ENCODE measurements around the gene ILF2. TPM values are rescaled to one million over a fixed set of nuclear protein-coding genes. Genes with fewer than 3 reads are reported as not detected.
A peak's percentile ranks its signal among the peaks of the same experiment; 100 is the strongest.

Gene ILF2
- total RNA-seq, 4 donors from 2014 or later: 110 to 138 (median 117) TPM

DNA sequence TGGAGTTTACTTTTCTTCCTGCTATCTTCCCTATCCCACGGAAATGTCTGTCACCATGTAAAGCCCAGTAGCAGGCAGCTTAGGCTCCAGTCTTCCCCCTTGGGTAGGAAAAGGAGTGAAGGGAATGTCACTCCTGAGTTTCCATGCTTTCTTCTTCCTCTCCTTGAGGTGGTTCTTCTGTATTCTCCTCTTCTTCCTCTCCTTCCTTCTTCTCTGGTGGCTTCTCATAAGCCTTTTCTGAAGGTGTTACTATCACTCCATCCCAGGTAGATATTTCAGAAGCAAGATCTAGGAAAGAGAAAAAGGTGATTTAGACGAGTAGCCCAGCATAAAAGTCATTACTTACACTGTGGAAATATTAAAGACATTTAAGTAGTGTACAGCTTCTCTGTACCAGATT lies 8.5 kb downstream of the ILF2 start:
- peak overlapping the region in 1 of 4 donors; percentile 5 for H3K27ac ChIP-seq
- intact Hi-C loops (cut with DNase I; ENCODE audit: low total_unique reads): no loop called here
- H3K4me1 ChIP-seq: peaks cover 10 to 15% of the 10 kb centered on the region in 2 donors
- DNase-seq: no peak
- no peak overlapping the region for H3K4me3 ChIP-seq
- ATAC-seq: no peak
- H3K36me3 ChIP-seq: peaks cover 9 to 67% of the 10 kb centered on the region in 2 donors
- H3K27me3 ChIP-seq: no peaks in the 10 kb centered on the region
- TF ChIP-seq, protein P1, sequence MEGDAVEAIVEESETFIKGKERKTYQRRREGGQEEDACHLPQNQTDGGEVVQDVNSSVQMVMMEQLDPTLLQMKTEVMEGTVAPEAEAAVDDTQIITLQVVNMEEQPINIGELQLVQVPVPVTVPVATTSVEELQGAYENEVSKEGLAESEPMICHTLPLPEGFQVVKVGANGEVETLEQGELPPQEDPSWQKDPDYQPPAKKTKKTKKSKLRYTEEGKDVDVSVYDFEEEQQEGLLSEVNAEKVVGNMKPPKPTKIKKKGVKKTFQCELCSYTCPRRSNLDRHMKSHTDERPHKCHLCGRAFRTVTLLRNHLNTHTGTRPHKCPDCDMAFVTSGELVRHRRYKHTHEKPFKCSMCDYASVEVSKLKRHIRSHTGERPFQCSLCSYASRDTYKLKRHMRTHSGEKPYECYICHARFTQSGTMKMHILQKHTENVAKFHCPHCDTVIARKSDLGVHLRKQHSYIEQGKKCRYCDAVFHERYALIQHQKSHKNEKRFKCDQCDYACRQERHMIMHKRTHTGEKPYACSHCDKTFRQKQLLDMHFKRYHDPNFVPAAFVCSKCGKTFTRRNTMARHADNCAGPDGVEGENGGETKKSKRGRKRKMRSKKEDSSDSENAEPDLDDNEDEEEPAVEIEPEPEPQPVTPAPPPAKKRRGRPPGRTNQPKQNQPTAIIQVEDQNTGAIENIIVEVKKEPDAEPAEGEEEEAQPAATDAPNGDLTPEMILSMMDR (IDR thresholded peaks at IDR 0.05 in 4 of 5, conservative IDR thresholded peaks at IDR 0.05 in 1 of 5): no peak
- no peak for TF ChIP-seq POLR2A (IDR thresholded peaks at IDR 0.05)
- no peaks in the 10 kb centered on the region for H3K9me3 ChIP-seq
- in situ Hi-C loops (cut with MboI; ENCODE audit: low sequenced_read_pairs in 4 of 4): loop anchor here in 2 of 4 donors (25.0 kb wide), 1 partner anchor 325 kb away; the partner anchor contains the start of genes JTB (in 2 of the 2), RAB13 (in 2 of the 2) and RPS27 (in 2 of the 2)

DNA sequence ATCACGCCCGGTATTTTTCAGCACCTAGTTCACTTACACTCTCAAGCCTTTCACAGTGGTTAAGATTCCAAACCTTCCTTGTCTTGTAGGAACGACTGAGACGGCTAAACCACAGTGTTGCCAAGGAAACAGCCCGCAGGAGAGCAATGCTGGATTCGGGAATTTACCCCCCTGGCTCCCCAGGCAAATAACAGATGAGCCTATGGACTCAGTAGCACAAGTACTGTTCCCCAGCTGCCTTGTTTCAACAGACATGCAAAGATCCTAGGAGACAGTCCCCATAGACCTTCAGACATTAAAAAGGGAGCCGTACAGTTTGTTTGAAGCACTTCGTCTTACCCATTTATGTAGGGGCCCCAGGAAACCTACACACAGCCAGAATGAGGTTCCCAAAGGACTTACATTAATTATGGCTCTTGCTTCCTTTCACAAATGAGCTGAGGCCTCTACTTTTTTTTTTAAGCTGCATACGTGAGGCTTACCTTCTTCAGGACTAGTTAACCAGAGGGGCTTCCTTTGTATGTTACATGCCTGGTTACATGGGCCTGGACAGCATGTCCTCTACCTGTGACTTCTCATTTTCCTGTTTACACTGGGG lies 9.6 kb downstream of the ILF2 start:
- intact Hi-C loops (cut with DNase I; ENCODE audit: low total_unique reads): no loop called here

DNA sequence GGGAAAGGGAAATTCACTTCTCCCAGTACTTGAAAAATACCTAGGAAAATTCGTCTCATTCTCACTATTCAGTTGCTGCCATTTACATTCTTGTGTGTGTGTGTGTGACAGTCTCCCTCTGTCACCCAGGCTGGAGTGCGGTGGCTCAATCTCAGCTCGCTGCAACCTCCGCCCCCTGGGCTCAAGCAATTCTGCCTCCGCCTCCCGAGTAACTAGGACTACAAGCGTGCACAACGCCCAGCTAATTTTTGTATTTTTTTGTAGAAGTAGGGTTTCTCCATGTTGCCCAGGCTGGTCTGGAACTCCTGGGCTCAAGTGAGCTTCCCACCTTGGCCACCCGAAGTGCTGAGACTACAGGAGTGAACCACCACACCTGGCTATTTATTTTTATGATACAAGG lies 11.1 kb downstream of the ILF2 start:
- Histone ChIP-seq H3K36me3 (peaks cover 5 to 41% of the 10 kb centered on the region in 2 donors), H3K27ac (peak overlapping the region; percentile 97 to 100 (median 100)), H3K4me3 (peak overlapping the region; percentile 93 to 96 (median 96)), H3K9me3 (no peaks in the 10 kb centered on the region), H3K27me3 (no peaks in the 10 kb centered on the region), H3K4me1 (peaks cover 10 to 15% of the 10 kb centered on the region in 2 donors)
- ATAC-seq (no peak), DNase-seq (no peak)
- intact Hi-C loops (cut with DNase I; ENCODE audit: low total_unique reads): no loop called here
- in situ Hi-C loops (cut with MboI; ENCODE audit: low sequenced_read_pairs in 4 of 4): loop anchor here in 2 of 4 donors (25.0 kb wide), 1 partner anchor 328 kb away; the partner anchor contains the start of genes JTB (in 2 of the 2), RAB13 (in 2 of the 2) and RPS27 (in 2 of the 2)
- no peak for TF ChIP-seq POLR2A (IDR thresholded peaks at IDR 0.05)
- TF ChIP-seq, protein P1 (IDR thresholded peaks at IDR 0.05 in 4 of 5, conservative IDR thresholded peaks at IDR 0.05 in 1 of 5): no peak

More for the DNA sequence above, 9.6 kb downstream of the ILF2 start:
- ATAC-seq: no peak
- no peak for TF ChIP-seq POLR2A (IDR thresholded peaks at IDR 0.05)
- TF ChIP-seq, protein P1 (IDR thresholded peaks at IDR 0.05 in 4 of 5, conservative IDR thresholded peaks at IDR 0.05 in 1 of 5): no peak
- no peaks in the 10 kb centered on the region for H3K9me3 ChIP-seq
- in situ Hi-C loops (cut with MboI; ENCODE audit: low sequenced_read_pairs in 4 of 4): loop anchor here in 2 of 4 donors (25.0 kb wide), 1 partner anchor 326 kb away; the partner anchor contains the start of genes JTB (in 2 of the 2), RAB13 (in 2 of the 2) and RPS27 (in 2 of the 2)
- DNase-seq: no peak
- peaks cover 10 to 15% of the 10 kb centered on the region in 2 donors for H3K4me1 ChIP-seq
- peak overlapping the region in 3 of 4 donors; percentile 7 to 35 (median 12) for H3K27ac ChIP-seq
- H3K4me3 ChIP-seq: no peak overlapping the region
- H3K27me3 ChIP-seq: no peaks in the 10 kb centered on the region
- H3K36me3 ChIP-seq: peaks cover 9 to 57% of the 10 kb centered on the region in 2 donors

DNA sequence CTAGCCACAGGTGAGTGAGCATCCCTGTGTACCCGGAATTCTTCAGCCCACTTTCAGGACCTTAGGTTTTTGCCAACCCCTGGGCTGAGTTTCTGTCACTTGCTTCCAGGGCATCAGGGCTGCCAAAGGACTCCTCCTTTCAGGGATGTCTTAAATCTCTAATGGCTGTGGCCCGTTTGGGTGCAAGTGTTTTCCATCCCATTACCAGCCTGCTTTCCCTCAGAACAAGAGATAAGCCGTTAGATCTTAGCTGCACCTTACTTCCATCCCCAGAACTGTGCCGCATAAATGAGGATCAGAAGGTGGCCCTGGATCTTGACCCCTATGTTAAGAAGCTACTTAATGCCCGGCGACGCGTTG lies 11.6 kb downstream of the ILF2 start:
- Histone ChIP-seq H3K27me3 (no peaks in the 10 kb centered on the region), H3K36me3 (peaks cover 3 to 36% of the 10 kb centered on the region in 2 donors), H3K9me3 (no peaks in the 10 kb centered on the region), H3K4me3 (peak overlapping the region; percentile 93 to 96 (median 96)), H3K4me1 (peaks cover 10 to 15% of the 10 kb centered on the region in 2 donors), H3K27ac (peak overlapping the region; percentile 97 to 100 (median 100))
- DNase-seq: no peak
- no peak for ATAC-seq
- intact Hi-C loops (cut with DNase I; ENCODE audit: low total_unique reads): no loop called here
- TF ChIP-seq, protein P1 (IDR thresholded peaks at IDR 0.05 in 4 of 5, conservative IDR thresholded peaks at IDR 0.05 in 1 of 5): no peak
- no peak for TF ChIP-seq POLR2A (IDR thresholded peaks at IDR 0.05)
- in situ Hi-C loops (cut with MboI; ENCODE audit: low sequenced_read_pairs in 4 of 4): loop anchor here in 2 of 4 donors (25.0 kb wide), 1 partner anchor 328 kb away; the partner anchor contains the start of genes JTB (in 2 of the 2), RAB13 (in 2 of the 2) and RPS27 (in 2 of the 2)
